ENCODE results near the gene SRGAP3.

Gene SRGAP3

DNA sequence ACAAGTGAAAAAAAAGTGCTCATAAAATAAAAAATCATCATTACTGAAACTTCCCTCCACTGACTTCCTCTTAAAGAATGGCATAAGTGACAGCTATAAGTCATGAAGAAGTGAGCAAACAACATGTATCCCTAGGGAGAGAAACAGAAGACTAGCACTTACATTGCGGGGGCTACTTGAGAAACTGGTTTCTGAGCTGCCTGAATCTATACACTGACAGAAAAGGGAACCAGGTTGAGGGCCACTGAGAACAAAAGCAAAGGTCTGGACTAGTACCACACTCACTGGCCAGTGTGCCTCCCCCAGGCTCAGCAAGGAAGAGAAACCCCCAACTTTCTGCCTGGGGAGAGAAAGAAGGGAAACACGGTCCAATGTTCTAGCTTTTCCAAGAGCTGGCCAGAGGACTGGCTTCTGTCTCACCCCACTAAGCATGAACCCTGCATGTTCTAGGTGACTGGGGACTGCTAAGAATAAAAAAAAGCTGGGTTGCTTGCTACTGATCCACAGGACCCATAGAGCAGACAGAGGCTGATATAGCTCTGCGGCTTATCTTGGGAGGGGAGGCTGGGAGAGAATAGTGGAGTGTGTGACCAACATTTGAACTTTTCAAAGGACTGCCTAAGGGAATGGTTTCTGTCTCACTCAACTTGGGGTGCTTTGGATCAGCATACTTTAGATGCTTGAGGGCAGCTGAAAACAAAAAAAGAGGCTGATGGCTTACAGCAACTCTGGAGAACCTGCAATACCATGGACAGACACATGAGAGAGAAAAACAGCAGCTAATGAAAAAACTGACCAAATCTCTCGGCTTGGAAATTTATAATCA is 294.3 kb downstream of the SRGAP3 start:
- DNase-seq: no peak

DNA sequence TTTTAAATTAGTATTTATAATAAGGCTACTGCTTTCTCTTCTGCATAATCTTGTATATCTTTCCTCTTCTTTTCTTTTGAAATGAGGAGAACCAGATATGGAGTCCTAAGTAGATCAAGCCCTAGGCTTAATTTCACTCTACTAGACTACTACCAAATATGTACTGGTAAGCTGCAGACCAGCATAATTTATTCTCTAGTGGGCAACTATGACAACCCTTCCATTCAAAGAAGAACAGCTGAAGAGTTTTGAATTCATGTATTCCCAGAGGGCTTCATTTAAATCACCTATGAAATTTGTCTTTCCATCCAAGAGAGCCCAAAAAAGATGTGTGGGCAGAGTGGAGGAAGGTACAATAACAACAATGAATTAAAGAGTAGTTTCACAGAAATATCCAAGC is 296.1 kb downstream of the SRGAP3 start:
- DNase-seq: no peak

DNA sequence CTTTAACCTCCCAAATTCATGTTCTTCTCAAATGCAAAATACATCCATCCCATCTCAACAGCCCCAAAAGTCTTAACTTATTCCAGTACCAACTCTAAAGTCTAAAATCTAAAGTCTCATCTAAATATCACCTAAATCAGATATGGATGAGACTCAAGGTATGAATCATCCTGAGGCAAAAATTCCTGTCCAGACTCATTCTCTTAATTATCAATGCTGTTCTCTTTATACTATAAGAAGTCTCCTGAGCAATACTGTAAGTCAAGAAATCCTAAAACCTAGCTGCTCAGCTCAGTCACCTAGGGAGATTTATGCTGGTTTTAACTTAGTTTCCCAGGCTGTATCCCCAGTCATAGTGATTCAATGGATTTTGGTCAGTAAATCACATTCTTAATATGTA is 297.3 kb downstream of the SRGAP3 start:
- no peak for DNase-seq

DNA sequence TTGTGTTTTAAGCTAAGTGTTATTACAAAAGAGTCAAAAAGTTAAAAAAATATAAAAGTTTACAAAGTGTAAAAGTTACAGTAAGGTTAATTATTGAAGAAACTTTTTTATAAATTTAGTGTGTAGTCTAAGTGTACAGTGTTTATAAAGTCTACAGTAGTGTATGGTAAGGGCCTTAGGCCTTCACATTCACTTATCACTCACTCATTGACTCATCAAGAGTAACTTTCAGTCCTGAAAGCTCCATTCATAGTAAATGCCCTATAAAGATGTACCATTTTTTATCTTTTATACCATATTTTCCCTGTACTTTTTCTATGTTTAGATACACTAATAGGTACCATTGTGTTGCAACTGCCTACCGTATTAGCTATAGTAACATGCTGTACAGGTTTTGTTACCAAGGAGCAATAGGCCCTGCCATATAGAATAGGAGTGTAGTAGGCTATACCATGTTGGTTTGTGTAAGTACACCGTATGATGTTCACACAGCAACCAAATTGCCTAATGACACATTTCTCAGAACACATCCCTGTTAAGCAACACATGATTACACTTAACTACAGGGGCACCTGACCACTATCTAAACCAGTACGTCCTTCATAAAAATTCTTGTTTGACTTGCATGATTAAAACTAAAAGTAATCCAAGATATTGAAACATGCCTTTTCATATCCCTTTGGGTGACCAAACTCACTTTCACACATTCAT is 303.4 kb downstream of the SRGAP3 start:
- no peak for DNase-seq

DNA sequence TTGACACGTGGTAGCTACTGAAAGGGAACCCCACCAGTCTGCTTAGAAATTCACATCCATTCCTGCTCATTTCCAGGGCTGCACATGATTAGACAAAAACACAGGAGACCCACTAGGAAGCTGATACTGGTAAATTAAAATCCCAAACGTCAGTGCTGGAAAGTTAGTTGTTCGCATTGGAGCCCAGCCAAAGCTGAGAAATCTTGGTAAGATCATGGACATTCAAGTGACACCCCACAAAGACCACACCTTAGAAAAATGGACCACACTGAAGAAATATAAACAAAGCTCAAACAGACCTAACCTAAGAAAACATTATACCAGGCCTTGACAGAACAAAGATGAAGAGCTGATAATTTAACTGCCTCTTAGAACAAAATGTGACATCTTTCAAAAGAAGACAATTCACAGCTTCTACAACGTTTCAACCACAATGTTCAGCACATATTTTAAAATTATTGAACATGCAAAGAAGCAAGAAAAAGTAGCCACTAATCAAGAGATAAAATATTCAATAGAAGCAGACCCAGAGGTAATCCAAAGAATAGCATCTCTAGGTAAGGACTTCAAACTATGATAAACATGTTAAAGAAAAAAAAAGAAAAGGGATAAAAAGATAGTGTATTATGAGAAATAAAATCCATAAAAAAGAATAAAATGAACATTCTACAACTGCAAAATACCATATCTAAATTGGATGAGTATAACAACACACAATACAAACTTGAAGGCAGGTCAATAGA is 306.5 kb downstream of the SRGAP3 start:
- DNase-seq: no peak

DNA sequence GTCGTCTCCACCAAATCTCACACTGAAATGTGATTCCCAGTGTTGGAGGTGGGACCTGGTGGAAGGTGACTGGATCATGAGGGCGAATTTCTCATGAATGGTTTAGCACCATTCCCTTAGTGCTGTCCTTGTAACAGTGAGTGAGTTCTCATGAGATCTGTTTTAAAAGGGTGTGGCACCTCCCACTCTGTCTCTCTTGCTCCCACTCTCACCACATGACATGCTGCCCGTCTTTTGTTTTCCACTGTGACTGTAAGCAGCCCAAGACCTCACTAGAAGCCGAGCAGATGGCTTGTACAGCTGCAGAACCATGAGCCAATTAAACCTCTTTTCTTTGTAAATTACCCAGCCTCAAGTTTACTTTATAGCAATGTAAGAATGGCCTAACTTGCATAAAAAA is 307.3 kb downstream of the SRGAP3 start:
- no peak for DNase-seq

DNA sequence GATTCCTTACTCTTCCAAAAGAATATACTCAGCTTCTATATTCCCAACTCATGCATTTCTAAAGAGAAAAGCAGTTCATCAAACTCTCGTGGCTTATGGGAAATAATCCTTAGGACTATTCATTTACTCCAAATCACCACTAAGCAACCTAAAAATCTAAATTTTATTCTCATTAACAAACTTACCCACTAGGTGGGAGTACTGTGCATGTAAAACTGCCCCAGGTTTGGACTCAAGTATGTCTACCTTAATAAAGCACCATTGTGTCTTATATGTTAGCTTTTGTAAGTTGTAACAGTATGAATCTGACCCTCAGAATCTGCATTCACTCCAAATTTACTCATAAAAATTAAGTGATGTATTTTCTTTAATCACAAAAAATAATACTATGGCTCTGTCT is 311.4 kb downstream of the SRGAP3 start:
- no peak for DNase-seq

DNA sequence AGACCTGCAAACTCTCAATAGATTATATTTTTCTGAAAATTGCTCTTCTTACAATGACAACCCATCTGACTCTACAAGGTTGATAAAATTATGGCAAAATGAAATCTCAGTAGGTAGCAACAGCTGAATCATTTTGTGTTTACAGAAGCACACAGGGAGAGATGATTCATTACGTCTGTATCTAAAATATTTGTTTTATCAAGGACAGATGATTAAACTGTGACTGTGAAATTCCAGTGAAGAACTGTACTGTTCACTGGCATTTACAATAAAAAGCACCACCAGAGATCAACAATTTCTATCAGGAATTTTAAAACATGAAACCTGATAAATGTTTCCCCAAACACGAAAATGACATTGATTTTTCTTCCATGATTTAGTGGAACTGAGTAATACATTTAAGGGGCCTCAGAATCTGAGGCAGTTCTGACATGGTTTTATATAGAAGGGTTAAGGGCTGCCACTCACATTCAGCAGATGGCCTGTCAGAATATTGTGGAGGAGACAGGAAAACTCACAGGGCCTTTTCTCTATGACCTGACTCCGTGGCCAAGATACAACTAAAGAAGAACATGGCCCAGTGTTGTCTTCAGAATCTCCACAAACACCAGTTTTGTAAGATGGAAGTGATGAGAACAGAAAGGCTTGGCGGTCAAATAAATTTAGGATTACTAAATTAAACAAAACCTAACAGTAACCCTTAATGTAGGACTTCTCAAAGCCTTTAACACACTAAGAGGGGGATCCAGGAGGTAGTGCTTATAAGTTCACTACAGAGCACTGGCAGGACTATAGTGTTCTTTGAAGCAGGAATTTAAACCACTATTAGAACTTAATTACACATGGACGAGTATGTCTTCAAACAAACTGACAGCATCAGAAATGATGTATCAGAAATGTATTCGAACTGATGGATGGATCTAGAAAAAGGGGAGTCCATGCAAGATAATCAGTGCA is 312.1 kb downstream of the SRGAP3 start:
- DNase-seq: no peak

DNA sequence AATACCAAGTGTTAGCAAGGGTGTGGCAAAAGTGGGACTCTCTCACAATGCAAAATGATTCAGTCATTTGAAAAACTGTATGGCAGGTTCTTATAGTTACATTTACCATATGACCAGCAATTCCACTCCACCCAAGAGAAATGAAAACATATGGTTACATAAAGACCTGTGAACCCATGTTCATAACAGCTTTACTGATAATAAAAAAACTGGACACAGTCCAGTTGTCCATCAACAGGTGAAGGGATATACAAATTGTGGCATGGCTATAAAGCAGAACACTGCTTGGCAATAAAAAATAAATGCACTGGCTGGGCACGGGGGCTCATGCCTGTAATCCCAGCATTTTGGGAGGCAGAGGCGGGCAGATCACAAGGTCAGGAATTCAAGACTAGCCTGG is 316.9 kb downstream of the SRGAP3 start:
- no peak for DNase-seq

DNA sequence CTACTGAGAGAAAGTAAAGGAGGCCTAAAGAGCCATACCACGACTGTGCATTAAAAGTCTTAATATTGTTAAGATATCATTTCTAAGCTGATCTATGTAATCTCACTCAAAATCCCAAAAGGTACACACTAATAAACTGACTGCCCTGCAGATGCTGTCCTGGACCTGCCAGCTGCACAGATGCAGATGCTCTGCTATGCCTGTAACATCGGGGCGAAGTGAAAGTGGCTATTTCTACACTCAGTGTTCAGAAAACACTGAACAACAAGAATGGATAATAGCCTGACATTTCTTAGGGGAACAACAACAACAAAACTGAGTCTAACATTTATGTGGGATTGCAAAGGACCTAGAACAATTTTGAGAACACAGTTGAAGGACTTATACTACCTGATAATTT is 318.1 kb downstream of the SRGAP3 start:
- no peak for DNase-seq

All from NCI-H1417 treated with DMSO at 0.1 percent for 48 hours (cell line).